ENCODE results near the gene EFHC2. TPM values are rescaled to one million over a fixed set of nuclear protein-coding genes. Genes with fewer than 3 reads are reported as not detected.

Gene EFHC2, protein sequence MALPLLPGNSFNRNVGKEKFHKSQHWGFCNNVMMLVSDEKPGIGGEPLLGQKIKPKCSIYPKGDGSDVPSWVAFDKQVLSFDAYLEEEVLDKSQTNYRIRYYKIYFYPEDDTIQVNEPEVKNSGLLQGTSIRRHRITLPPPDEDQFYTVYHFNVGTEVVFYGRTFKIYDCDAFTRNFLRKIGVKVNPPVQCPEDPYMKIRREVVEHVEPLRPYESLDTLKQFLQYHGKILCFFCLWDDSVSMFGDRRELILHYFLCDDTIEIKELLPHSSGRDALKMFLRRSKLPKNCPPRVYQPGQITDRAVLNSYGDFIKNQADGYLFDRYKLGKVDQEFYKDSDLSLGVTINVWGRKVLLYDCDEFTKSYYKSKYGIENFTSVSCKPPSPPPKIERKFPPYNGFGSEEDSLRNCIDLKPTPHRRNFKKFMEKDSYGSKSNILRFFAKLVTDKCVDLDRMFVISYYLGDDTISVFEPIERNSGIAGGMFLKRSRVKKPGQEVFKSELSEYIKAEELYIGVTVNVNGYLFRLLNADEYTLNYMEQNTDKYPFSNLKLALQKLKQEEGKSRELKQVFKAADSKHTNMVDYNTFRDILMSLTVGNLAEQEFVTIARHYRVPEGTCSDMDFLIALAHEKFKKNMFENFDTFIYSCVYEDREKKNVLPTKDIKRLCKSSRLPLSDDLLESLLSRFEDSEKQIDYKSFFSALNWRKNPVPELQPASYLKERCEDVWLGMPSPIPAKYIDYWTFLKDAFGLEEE
- total RNA-seq = 18.0 TPM
- long read RNA-seq, transcript EFHC2-202 (15 exons, 2,464 nt) = major isoform, 14 of 22 reads
- long read RNA-seq, partial matches to known transcripts = 3 of 22 reads
- long read RNA-seq, other reads (novel, unspliced or antisense) = 5 of 22 reads

- intact Hi-C loops (cut with DNase I) = no loop called here
- peak; percentile 59 for DNase-seq
- peak; percentile 85 for ATAC-seq (ENCODE audit: poor library complexity)
These were observed at the start of gene EFHC2 for GRCh38 chrX:44343412-44344141. Gene EFHC2, minus strand, starts transcription at chrX:44343672. Its CDS starts 84 bp downstream, at chrX:44343588.

GRCh38 chrX:44392767-44393166, 49.3 kb upstream of the EFHC2 start:
- no peak for DNase-seq
- intact Hi-C loops (cut with DNase I) = no loop called here
- ATAC-seq (ENCODE audit: poor library complexity) = no peak

GRCh38 chrX:44384688-44385338, 41.3 kb upstream of the EFHC2 start:
- no peak for DNase-seq
- no peak for ATAC-seq (ENCODE audit: poor library complexity)
- intact Hi-C loops (cut with DNase I) = no loop called here

DNA sequence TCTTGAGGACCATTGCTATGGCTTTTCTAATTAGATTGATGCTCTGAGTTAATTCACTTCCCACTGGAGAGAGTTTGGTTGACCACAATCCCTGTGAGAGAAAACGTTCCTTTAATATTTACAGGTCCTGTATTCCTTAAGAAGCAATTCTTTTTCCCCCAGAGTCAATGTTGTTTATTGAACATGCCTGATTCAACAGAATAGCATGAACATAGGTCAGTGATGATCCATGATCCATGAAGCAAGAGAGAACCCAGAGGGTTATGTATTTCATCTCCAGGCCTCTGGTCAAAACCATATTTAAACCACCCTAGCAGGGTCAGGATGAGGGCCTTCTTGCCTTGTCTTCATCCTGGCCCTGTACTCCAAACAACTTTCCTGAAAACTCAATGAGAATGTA, 39.4 kb upstream of the EFHC2 start:
- intact Hi-C loops (cut with DNase I) = no loop called here
- DNase-seq (no peak), ATAC-seq (ENCODE audit: poor library complexity) (no peak)

DNA sequence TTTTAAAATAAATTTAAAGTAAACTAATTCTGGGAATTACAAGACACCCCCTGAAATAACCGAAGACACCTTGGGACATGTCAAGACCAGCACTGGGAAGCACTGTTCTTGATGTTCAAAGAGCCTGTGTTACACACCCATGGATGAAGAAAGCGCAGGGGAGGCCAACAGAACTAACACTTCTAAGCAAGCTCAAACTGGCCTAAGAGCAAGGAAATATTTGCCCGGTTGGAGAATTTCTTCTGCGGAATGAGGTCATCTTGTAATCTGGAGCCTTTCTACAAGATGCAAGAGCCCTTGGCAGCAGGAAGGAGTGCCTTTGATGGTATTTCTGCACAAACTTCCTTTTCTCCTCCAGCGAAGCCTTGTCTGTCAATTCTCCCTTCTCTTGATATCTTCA, 9.3 kb upstream of the EFHC2 start:
- DNase-seq (no peak), ATAC-seq (ENCODE audit: poor library complexity) (no peak)
- intact Hi-C loops (cut with DNase I) = no loop called here

GRCh38 chrX:44349561-44349960, 6.1 kb upstream of the EFHC2 start:
- no peak for DNase-seq
- no peak for ATAC-seq (ENCODE audit: poor library complexity)
- intact Hi-C loops (cut with DNase I) = no loop called here

DNA sequence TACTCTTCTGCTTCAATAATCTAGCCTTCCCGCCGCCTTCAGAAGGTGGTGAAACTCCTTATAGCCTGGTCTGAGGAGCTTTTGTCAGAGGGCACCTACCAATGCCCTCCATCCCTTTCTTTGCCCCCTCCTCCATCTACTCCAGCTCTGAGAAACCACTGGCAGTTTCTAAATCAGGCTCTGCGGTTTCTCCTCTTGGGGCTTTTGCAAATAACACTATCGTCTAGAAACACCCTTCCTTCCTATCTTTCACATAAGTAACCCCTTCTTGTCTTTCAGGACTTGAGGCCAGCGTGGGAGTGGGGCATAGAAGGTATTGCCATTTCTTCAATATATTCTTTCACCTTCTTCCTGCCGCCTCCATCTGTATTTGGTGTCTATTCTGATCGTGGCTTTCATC, 1.2 kb upstream of the EFHC2 start:
- no peak for ATAC-seq (ENCODE audit: poor library complexity)
- DNase-seq = no peak
- intact Hi-C loops (cut with DNase I) = no loop called here

DNA sequence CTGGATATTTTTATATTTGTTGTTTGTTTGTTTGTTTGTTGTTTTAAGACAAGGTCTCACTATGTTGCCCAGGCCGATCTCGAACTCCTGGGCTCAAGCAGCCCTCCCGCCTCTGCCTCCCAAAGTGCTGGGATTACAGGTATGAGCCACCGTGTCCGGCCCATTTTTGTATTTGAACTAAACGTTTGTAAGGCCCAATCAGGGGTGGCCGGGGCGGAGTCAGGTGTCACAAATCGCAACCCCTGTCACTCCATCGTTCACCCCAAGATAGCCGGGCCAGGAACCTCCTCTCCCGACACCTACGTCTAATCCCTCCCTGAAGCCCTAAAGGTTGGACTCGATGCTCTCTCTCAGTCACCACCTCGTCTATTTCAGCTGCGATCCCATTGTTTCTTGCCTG, 722 bp upstream of the EFHC2 start:
- ATAC-seq (ENCODE audit: poor library complexity) (no peak), DNase-seq (peak; percentile 41)
- intact Hi-C loops (cut with DNase I) = no loop called here

DNA sequence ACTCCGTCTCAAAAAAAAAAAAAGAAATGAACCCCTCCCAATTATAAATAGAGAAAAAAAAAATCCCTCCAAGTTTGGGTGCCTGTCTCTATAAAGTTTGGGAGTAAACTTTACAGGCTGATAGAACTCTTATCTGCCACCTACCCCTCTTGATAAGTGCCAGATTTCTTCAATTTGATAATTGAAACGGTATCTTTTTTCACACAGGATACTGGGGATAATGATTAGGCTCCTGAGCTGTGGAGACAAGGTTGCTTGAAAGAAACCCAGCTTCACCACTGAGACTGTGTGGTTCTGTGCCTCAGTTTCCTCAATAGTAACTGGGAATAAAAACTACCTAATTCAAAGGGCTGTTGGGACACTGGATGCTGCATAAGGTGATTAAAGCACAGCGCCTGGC, 606 bp downstream of the EFHC2 start:
- ATAC-seq (ENCODE audit: poor library complexity) = no peak
- intact Hi-C loops (cut with DNase I) = no loop called here

DNA sequence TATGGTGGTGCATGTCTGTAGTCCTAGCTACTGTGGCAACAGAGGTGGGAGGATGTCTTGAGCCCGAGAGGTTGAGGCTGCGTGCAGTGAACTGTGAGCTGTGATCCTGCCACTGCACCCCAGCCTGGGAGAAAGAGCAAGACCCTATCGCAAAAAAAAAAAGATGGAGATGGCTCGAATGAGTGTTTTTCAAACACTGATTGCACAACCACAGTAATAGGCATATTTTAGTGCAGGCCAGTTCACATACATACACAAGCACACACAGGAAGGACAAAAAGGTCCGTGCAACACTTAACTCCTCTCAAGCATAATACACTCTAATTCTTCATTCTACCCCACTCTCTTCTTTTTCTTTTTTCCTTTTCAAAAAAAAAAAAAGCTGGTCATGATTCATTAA, 5.1 kb downstream of the EFHC2 start:
- ATAC-seq (ENCODE audit: poor library complexity) (no peak), DNase-seq (no peak)
- intact Hi-C loops (cut with DNase I) = no loop called here

More for the DNA sequence above, 606 bp downstream of the EFHC2 start:
- no peak for DNase-seq

GRCh38 chrX:44332437-44332836, 11.0 kb downstream of the EFHC2 start:
- ATAC-seq (ENCODE audit: poor library complexity) (no peak), DNase-seq (no peak)
- intact Hi-C loops (cut with DNase I) = no loop called here

DNA sequence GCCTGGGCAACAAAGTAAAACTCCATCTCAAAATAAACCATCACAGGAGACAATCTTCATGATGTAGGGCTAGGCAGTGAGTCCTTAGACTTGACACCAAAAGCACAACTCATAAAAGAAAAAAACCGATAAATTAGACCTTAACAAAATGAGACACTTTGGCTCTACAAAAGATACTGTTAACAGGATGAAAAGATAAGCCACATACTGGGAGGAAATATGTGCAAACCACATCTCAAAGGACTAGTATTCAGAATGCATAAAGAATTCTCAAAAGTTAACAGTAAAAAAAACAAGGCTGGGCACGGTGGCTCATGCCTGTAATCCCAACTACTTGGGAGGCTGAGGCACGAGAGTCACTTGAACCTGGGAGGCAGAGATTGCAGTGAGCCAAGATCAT, 13.2 kb downstream of the EFHC2 start:
- no peak for DNase-seq
- intact Hi-C loops (cut with DNase I) = no loop called here
- no peak for ATAC-seq (ENCODE audit: poor library complexity)

DNA sequence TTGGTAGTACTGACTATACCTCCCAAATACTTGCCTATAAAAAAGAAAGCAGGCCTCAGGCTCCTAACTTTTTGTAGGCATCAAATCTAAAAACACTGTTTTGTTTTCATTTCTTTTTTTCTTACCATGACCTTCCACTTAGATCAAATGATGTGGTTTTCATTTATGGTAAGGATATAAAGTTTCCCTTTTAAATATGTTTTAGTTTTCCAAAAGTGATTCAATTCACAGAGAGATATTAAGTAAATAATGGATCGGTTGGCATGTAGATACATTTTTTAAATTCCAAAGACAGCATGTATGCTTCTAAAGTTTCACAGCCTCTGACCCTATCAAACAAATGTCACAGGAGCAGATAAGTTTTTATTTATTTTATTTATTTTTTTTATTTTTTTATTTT, 23.9 kb downstream of the EFHC2 start:
- DNase-seq = no peak
- no peak for ATAC-seq (ENCODE audit: poor library complexity)
- intact Hi-C loops (cut with DNase I) = no loop called here

GRCh38 chrX:44317181-44317580, 26.3 kb downstream of the EFHC2 start:
- ATAC-seq (ENCODE audit: poor library complexity) (no peak), DNase-seq (no peak)
- intact Hi-C loops (cut with DNase I) = no loop called here

DNA sequence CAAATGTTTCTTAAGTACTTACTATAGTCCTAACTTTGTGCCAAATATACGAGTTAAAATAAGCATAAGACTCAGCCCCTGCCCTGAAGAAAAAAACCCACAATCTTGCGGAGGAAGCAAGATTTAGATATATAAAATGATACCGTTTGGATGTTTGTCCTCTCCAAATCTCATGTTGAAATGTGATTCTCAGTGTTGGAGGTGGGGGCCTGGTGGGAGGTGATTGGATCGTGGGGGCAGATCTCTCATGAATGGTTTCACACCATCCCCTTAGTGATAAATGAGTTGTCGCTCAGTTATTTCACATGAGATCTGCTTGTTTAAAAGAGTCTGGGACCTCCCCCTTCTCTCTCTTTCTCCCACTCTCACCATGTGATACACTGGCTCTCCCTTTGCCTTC, 28.7 kb downstream of the EFHC2 start:
- no peak for DNase-seq
- ATAC-seq (ENCODE audit: poor library complexity) = no peak
- intact Hi-C loops (cut with DNase I) = no loop called here

DNA sequence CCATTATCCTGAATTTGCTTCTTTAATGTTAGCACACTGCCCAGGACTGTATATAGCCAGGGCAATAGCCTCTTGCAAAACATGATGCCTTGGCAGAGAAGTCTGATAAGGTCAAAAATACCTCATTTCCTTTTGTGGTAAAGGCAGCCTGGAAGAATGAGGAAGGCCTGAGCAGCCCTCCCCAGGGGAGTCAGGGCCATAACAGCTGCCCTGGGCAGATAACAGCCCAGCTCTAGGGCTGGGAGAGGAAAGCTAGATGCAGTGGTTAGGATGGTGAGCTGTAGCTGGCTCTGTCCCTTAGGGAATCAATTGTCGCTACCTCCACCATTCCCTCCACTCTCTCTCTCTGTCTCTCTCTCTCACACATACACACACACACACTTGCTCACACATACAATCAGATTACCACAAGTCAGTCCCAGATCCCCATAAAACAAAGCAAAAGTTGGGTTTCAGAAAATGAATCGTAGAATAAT, 29.2 kb downstream of the EFHC2 start:
- ATAC-seq (ENCODE audit: poor library complexity) = peak; percentile 96
- peak; percentile 44 for DNase-seq
- intact Hi-C loops (cut with DNase I) = no loop called here

GRCh38 chrX:44312421-44312820, 31.1 kb downstream of the EFHC2 start:
- ATAC-seq (ENCODE audit: poor library complexity) (no peak), DNase-seq (no peak)
- intact Hi-C loops (cut with DNase I) = no loop called here

GRCh38 chrX:44310227-44310626, 33.2 kb downstream of the EFHC2 start:
- no peak for ATAC-seq (ENCODE audit: poor library complexity)
- DNase-seq = no peak
- intact Hi-C loops (cut with DNase I) = no loop called here

DNA sequence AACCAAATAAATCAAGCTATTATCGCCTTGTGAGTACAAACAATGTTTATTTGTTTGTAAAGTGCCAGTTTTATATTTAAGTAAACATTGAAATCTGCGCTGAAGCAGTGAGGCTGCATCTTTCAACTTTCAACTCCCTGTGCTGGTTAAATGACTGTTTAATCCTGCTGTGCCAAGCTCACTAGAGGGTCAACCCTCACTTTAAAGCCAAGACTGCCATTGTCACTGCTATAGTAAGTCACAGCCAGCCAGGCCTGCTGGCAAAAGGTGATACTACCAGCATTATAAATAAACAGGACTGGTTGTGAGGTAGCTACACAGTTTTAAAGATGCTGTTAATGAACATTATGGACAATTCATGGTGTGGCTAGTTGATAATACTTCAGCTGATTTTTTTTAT, 34.6 kb downstream of the EFHC2 start:
- ATAC-seq (ENCODE audit: poor library complexity) = peak; percentile 74
- intact Hi-C loops (cut with DNase I) = no loop called here
- no peak for DNase-seq
